A549 (cell line): ENCODE measurements around the gene AGTPBP1. TPM values are rescaled to one million over a fixed set of nuclear protein-coding genes. Genes with fewer than 3 reads are reported as not detected.

Source experiments
- ATAC-seq, 2 experiments: fragments of 200-7000 bp in 1 of 2; fragments of >200 bp in 1 of 2; cut with Nextera tagmentation in 1 of 2; cut with Tn5 transposase in 1 of 2; 3 replicates each; pipeline versions ENCODE4 v1.8.0 to v1.9.1; 2018 to 2020; ENCODE audit warnings: mild to moderate bottlenecking in 1 of 2, moderate library complexity in 1 of 2
- CTCF ChIA-PET: fragments of 300-600 bp; sonication (Branson Sonifier 250); formaldehyde crosslinking; extraction: SDS; loops from one replicate; lab custom pipeline; 2021; ENCODE audit warnings: antibody characterized with exemption, inconsistent platforms; lab: Yijun Ruan, JAX
- POLR2A ChIA-PET: fragments of 350-600 bp; formaldehyde crosslinking; extraction: SDS; loops from one replicate; lab custom pipeline; 2021; ENCODE audit warnings: antibody characterized with exemption, inconsistent platforms; lab: Yijun Ruan, JAX
- DNase-seq, 2 experiments: peaks; one replicate each; pipeline versions ENCODE4 v3.0.0 to v3.0.0-alpha.2; 2011 to 2016; ENCODE audit warnings: low read depth in 1 of 2, low spot score in 1 of 2
- FAIRE-seq: peaks from 2 replicates; lab custom pipeline; 2011; peaks lifted over from hg19 to GRCh38; lab: Jason Lieb, UNC
- H3K27ac ChIP-seq, 2 experiments: fragments of >200 bp; sonication (Bioruptor Twin); formaldehyde crosslinking; 3 replicates each; pipeline ENCODE4 v1.5.1; 2016 to 2017
- H3K4me1 ChIP-seq: fragments of >200 bp; sonication (Bioruptor Twin); formaldehyde crosslinking; 3 replicates; pipeline ENCODE4 v1.6.1; 2016
- H3K4me2 ChIP-seq: fragments of >200 bp; sonication (Bioruptor Twin); formaldehyde crosslinking; 3 replicates; pipeline ENCODE4 v1.6.1; 2016
- H3K4me3 ChIP-seq: fragments of >200 bp; sonication (Bioruptor Twin); formaldehyde crosslinking; 3 replicates; pipeline ENCODE4 v1.5.1; 2016
- H3K9me3 ChIP-seq: fragments of >200 bp; sonication (Bioruptor Twin); formaldehyde crosslinking; 3 replicates; pipeline ENCODE4 v1.6.1; 2016
- BCL3 ChIP-seq: fragments of >200 bp; sonication (Bioruptor Twin); formaldehyde crosslinking; IDR thresholded peaks from 3 replicates; pipeline ENCODE4 v1.6.1; 2016
- BHLHE40 ChIP-seq: IDR thresholded peaks from 2 replicates; pipeline ENCODE4 v1.6.1; 2012; ENCODE audit warnings: low read depth, low read length, inconsistent platforms
- CBX8 ChIP-seq: fragments of 200-600 bp; sonication (generic); IDR thresholded peaks from 2 replicates; pipeline ENCODE4 v1.6.1; 2016
- CHD2 ChIP-seq: fragments of 150-350 bp; IDR thresholded peaks from 2 replicates; pipeline ENCODE4 v1.6.1; 2014; ENCODE audit warnings: low read length; ENCODE audit not compliant: partially characterized antibody
- CTCF ChIP-seq: fragments of >200 bp; sonication (Bioruptor Twin); formaldehyde crosslinking; IDR thresholded peaks from 3 replicates; pipeline ENCODE4 v1.5.1; 2016
- E2F6 ChIP-seq: IDR thresholded peaks from 2 replicates; pipeline ENCODE4 v1.6.1; 2012; ENCODE audit warnings: low read depth, borderline replicate concordance
- EHF ChIP-seq: fragments of 250-450 bp; sonication (Bioruptor Pico); IDR thresholded peaks from 2 replicates; pipeline ENCODE4 v1.5.0; 2020; ENCODE audit warnings: mild to moderate bottlenecking
- ELK1 ChIP-seq: fragments of 150-350 bp; IDR thresholded peaks from 2 replicates; pipeline ENCODE4 v1.6.1; 2014; ENCODE audit warnings: low read depth, mild to moderate bottlenecking, low read length
- FOXS1 ChIP-seq: fragments of 250-450 bp; sonication (Bioruptor Pico); IDR thresholded peaks from 2 replicates; pipeline ENCODE4 v1.5.0; 2020; ENCODE audit warnings: mild to moderate bottlenecking, moderate library complexity
- HDAC2 ChIP-seq: fragments of 200-600 bp; sonication (generic); IDR thresholded peaks from 2 replicates; pipeline ENCODE4 v1.6.1; 2016
- HES2 ChIP-seq: fragments of >200 bp; sonication (Bioruptor Twin); formaldehyde crosslinking; IDR thresholded peaks from 2 replicates; pipeline ENCODE4 v1.6.1; 2016
- HOXB13 ChIP-seq: fragments of 250-450 bp; sonication (Bioruptor Pico); IDR thresholded peaks from 2 replicates; pipeline ENCODE4 v1.5.0; 2020; ENCODE audit warnings: low read depth, mild to moderate bottlenecking, moderate library complexity
- KDM1A ChIP-seq: fragments of 200-600 bp; sonication (generic); IDR thresholded peaks from 2 replicates; pipeline ENCODE4 v1.6.1; 2016; ENCODE audit warnings: low read depth, mild to moderate bottlenecking
- MAFK ChIP-seq: fragments of 450-650 bp; IDR thresholded peaks from 2 replicates; pipeline ENCODE4 v1.6.1; 2014; ENCODE audit not compliant: partially characterized antibody
- MAX ChIP-seq: IDR thresholded peaks from 2 replicates; pipeline ENCODE4 v1.6.1; 2012
- NR3C1 ChIP-seq: fragments of >200 bp; sonication (Bioruptor Twin); formaldehyde crosslinking; IDR thresholded peaks from 3 replicates; pipeline ENCODE4 v1.6.1; 2017
- PBX3 ChIP-seq: IDR thresholded peaks from 2 replicates; pipeline ENCODE4 v1.6.1; 2012
- PHF8 ChIP-seq: fragments of 200-600 bp; sonication (generic); IDR thresholded peaks from 2 replicates; pipeline ENCODE4 v1.6.1; 2016; ENCODE audit warnings: low read depth, mild to moderate bottlenecking, antibody characterized with exemption, moderate library complexity, borderline replicate concordance
- RARB ChIP-seq: fragments of 250-450 bp; sonication (Bioruptor Pico); IDR thresholded peaks from 2 replicates; pipeline ENCODE4 v1.8.0; 2021; ENCODE audit warnings: mild to moderate bottlenecking, moderate library complexity
- RNF2 ChIP-seq: fragments of 200-600 bp; sonication (generic); IDR thresholded peaks from 2 replicates; pipeline ENCODE4 v1.6.1; 2016; ENCODE audit warnings: low read depth, mild to moderate bottlenecking, antibody characterized with exemption, moderate library complexity, borderline replicate concordance
- SMC3 ChIP-seq: fragments of >200 bp; sonication (Bioruptor Twin); formaldehyde crosslinking; IDR thresholded peaks from 3 replicates; pipeline ENCODE4 v1.6.1; 2018; ENCODE audit warnings: inconsistent platforms
- SREBF2 ChIP-seq: fragments of 450-650 bp; IDR thresholded peaks from 2 replicates; pipeline ENCODE4 v1.6.1; 2014; ENCODE audit warnings: mild to moderate bottlenecking, moderate library complexity
- USF2 ChIP-seq: fragments of 450-650 bp; IDR thresholded peaks from 2 replicates; pipeline ENCODE4 v1.6.1; 2014; ENCODE audit warnings: antibody characterized with exemption
- ZC3H11A ChIP-seq: fragments of 450-650 bp; IDR thresholded peaks from 2 replicates; pipeline ENCODE4 v1.6.1; 2014; ENCODE audit warnings: antibody characterized with exemption, mild to moderate bottlenecking
- ZSCAN20 ChIP-seq: fragments of 250-450 bp; sonication (Bioruptor Pico); IDR thresholded peaks from 2 replicates; pipeline ENCODE4 v1.8.0; 2022; ENCODE audit warnings: mild to moderate bottlenecking, moderate library complexity
- WGBS: methylation state at CpG from one replicate; pipeline ENCODE4 v1.1.6; 2017; ENCODE audit errors: missing lambda C conversion rate; 5-methylcytosine and 5-hydroxymethylcytosine counted together
- polyA plus RNA-seq, 4 experiments: library from polyadenylated mRNA; depleted of rRNA in 3 of 4; stranded (reverse); fragments of >200 nt; fragmentation: RNase III in 1 of 4; extraction: RNeasy Plus Mini Kit Qiagen cat#74134 plus additional on column Dnase treatment in 1 of 4; gene quantifications; 2 replicates in 3 of 4; 3 replicates in 1 of 4; pipeline ENCODE4 v1.2.3, GENCODE V29; 2011 to 2017

AGTPBP1 gene
- polyA plus RNA-seq, 2 of the 4 experiments (the other 2 are of a cell fraction) = 8.9 to 18.8 TPM

GRCh38 chr9:85645909-85646627 lies 95.7 kb downstream of the AGTPBP1 start:
- CTCF ChIA-PET = no interaction called here
- POLR2A ChIA-PET = no interaction called here
- Histone ChIP-seq H3K4me3 (no peak overlapping the region), H3K4me1 (no peaks in the 10 kb centered on the region), H3K27ac (no peak overlapping the region), H3K9me3 (no peaks in the 10 kb centered on the region), H3K4me2 (no peak overlapping the region)
- TF ChIP-seq MAX (no peak), HDAC2 (no peak), CHD2 (no peak), KDM1A (no peak), RARB (no peak), MAFK (no peak), NR3C1 (no peak), BHLHE40 (no peak), PBX3 (no peak), CTCF (no peak), ELK1 (no peak), HOXB13 (CRISPR knock-in tag) (no peak), EHF (CRISPR knock-in tag) (no peak), FOXS1 (no peak), CBX8 (no peak), ZC3H11A (no peak), BCL3 (no peak), ZSCAN20 (no peak), SMC3 (no peak), HES2 (no peak)
- FAIRE-seq (no peak), ATAC-seq (no peak), DNase-seq (no peak)
- 93% methylated on average over 3 of the region's 3 CpGs for WGBS

- Histone ChIP-seq H3K4me1 (no peaks in the 10 kb centered on the region), H3K9me3 (no peaks in the 10 kb centered on the region), H3K4me3 (no peak overlapping the region), H3K4me2 (no peak overlapping the region), H3K27ac (no peak overlapping the region)
- DNase-seq (no peak), FAIRE-seq (no peak), ATAC-seq (no peak)
- POLR2A ChIA-PET = no interaction called here
- TF ChIP-seq SREBF2 = no peak
- no peak for TF ChIP-seq MAX
- TF ChIP-seq E2F6 = no peak
- no peak for TF ChIP-seq USF2
- no peak for TF ChIP-seq ZC3H11A
- TF ChIP-seq RNF2 = no peak
- TF ChIP-seq PHF8 = no peak
- no peak for TF ChIP-seq SMC3
- no peak for TF ChIP-seq CHD2
- WGBS = 88% methylated on average over 1 of the region's 1 CpG
- CTCF ChIA-PET = no interaction called here
These were observed 101.3 kb downstream of the AGTPBP1 start for GRCh38 chr9:85640425-85640824.
